Activated CD4-positive, alpha-beta T cell treated with anti-CD3 and anti-CD28 coated beads, Interleukin-2, amount 10 ng/mL, durations not matched to agents 24 days and 14 days (primary cell): ENCODE data around the gene SLX4IP. TPM values are rescaled to one million over a fixed set of nuclear protein-coding genes. Genes with fewer than 3 reads are reported as not detected.

ENCODE experiments used
- DNase-seq: peaks from one replicate; pipeline ENCODE4 v3.0.0; 2022
- H3K27ac Mint-ChIP-seq: one replicate; pipeline ENCODE4 v1.8.0; 2022; ENCODE audit warnings: mild to moderate bottlenecking, mixed read lengths
- H3K27me3 Mint-ChIP-seq: one replicate; pipeline ENCODE4 v1.8.0; 2022; ENCODE audit warnings: mixed read lengths
- H3K36me3 Mint-ChIP-seq: one replicate; pipeline ENCODE4 v1.8.0; 2022; ENCODE audit warnings: low read depth, mild to moderate bottlenecking, mixed read lengths
- H3K4me1 Mint-ChIP-seq: one replicate; pipeline ENCODE4 v1.8.0; 2021; ENCODE audit warnings: mixed read lengths
- H3K4me3 Mint-ChIP-seq: one replicate; pipeline ENCODE4 v1.8.0; 2022; ENCODE audit warnings: mild to moderate bottlenecking, moderate library complexity, mixed read lengths
- H3K9me3 Mint-ChIP-seq: one replicate; pipeline ENCODE4 v1.8.0; 2021; ENCODE audit warnings: mixed read lengths
- intact Hi-C: fragments of 100-400 bp; cut with micrococcal nuclease; formaldehyde crosslinking; loops from one replicate; pipeline ENCODE4 v1.15.1; 2023
- total RNA-seq: library from RNA; stranded (reverse); gene quantifications from 2 replicates; pipeline ENCODE4 v1.2.3, GENCODE V29; 2022

The SLX4IP gene
- total RNA-seq, 1 donor from 2014 or later: 6.6 TPM

GRCh38 chr20:10478930-10479329 lies 43.8 kb downstream of the SLX4IP start:
- Mint-ChIP-seq H3K36me3 (peaks cover 3% of the 10 kb centered on the region), H3K4me3 (no peak overlapping the region), H3K27ac (no peak overlapping the region), H3K27me3 (no peaks in the 10 kb centered on the region), H3K4me1 (peaks cover 5% of the 10 kb centered on the region), H3K9me3 (no peaks in the 10 kb centered on the region)
- DNase-seq: no peak
- intact Hi-C loops: loop anchor here (5.0 kb wide), 1 partner anchor 33 kb away; no protein-coding TSS in a partner anchor

GRCh38 chr20:10481676-10482075 lies 46.6 kb downstream of the SLX4IP start:
- intact Hi-C loops: no loop called here
- Mint-ChIP-seq H3K36me3 (peaks cover 1% of the 10 kb centered on the region), H3K27me3 (no peaks in the 10 kb centered on the region), H3K4me3 (no peak overlapping the region), H3K4me1 (no peaks in the 10 kb centered on the region), H3K27ac (no peak overlapping the region), H3K9me3 (no peaks in the 10 kb centered on the region)
- no peak for DNase-seq

- Mint-ChIP-seq H3K4me1 (no peaks in the 10 kb centered on the region), H3K4me3 (no peak overlapping the region), H3K27ac (no peak overlapping the region), H3K27me3 (no peaks in the 10 kb centered on the region), H3K9me3 (no peaks in the 10 kb centered on the region), H3K36me3 (peaks cover under 1% of the 10 kb centered on the region)
- no peak for DNase-seq
- intact Hi-C loops: no loop called here
Observed at GRCh38 chr20:10483691-10484090, 48.6 kb downstream of the SLX4IP start.

GRCh38 chr20:10487142-10488136 lies 52.3 kb downstream of the SLX4IP start:
- no peak for DNase-seq
- Mint-ChIP-seq H3K4me1 (peaks cover 12% of the 10 kb centered on the region), H3K27ac (no peak overlapping the region), H3K4me3 (no peak overlapping the region), H3K9me3 (no peaks in the 10 kb centered on the region), H3K27me3 (no peaks in the 10 kb centered on the region), H3K36me3 (no peaks in the 10 kb centered on the region)
- intact Hi-C loops: no loop called here

GRCh38 chr20:10488534-10488933 lies 53.4 kb downstream of the SLX4IP start:
- Mint-ChIP-seq H3K9me3 (peaks cover 3% of the 10 kb centered on the region), H3K4me1 (peaks cover 12% of the 10 kb centered on the region), H3K27ac (no peak overlapping the region), H3K36me3 (no peaks in the 10 kb centered on the region), H3K27me3 (no peaks in the 10 kb centered on the region), H3K4me3 (no peak overlapping the region)
- intact Hi-C loops: no loop called here
- DNase-seq: no peak

- no peak overlapping the region for H3K4me3 Mint-ChIP-seq
Observed at GRCh38 chr20:10489853-10490252, 54.7 kb downstream of the SLX4IP start.

GRCh38 chr20:10490257-10490656 lies 55.2 kb downstream of the SLX4IP start:
- Mint-ChIP-seq H3K36me3 (no peaks in the 10 kb centered on the region), H3K4me1 (peaks cover 17% of the 10 kb centered on the region), H3K4me3 (no peak overlapping the region), H3K9me3 (peaks cover 3% of the 10 kb centered on the region), H3K27me3 (no peaks in the 10 kb centered on the region), H3K27ac (peak overlapping the region; percentile 2)
- intact Hi-C loops: no loop called here
- no peak for DNase-seq

More at GRCh38 chr20:10489853-10490252, 54.7 kb downstream of the SLX4IP start:
- Mint-ChIP-seq H3K4me1 (peaks cover 15% of the 10 kb centered on the region), H3K36me3 (no peaks in the 10 kb centered on the region), H3K27me3 (no peaks in the 10 kb centered on the region), H3K9me3 (peaks cover 3% of the 10 kb centered on the region), H3K27ac (no peak overlapping the region)
- no peak for DNase-seq
- intact Hi-C loops: no loop called here

GRCh38 chr20:10490706-10491105 lies 55.6 kb downstream of the SLX4IP start:
- intact Hi-C loops: no loop called here
- Mint-ChIP-seq H3K4me3 (no peak overlapping the region), H3K4me1 (peaks cover 18% of the 10 kb centered on the region), H3K36me3 (no peaks in the 10 kb centered on the region), H3K27me3 (no peaks in the 10 kb centered on the region), H3K9me3 (peaks cover 3% of the 10 kb centered on the region), H3K27ac (no peak overlapping the region)
- no peak for DNase-seq

GRCh38 chr20:10492065-10492464 lies 57.0 kb downstream of the SLX4IP start:
- H3K4me3 Mint-ChIP-seq: no peak overlapping the region
- no peaks in the 10 kb centered on the region for H3K27me3 Mint-ChIP-seq
- peak; percentile 37 for DNase-seq
- intact Hi-C loops: no loop called here
- peaks cover 20% of the 10 kb centered on the region for H3K4me1 Mint-ChIP-seq
- H3K36me3 Mint-ChIP-seq: no peaks in the 10 kb centered on the region
- peaks cover 3% of the 10 kb centered on the region for H3K9me3 Mint-ChIP-seq
- H3K27ac Mint-ChIP-seq: no peak overlapping the region

- intact Hi-C loops: no loop called here
- Mint-ChIP-seq H3K36me3 (no peaks in the 10 kb centered on the region), H3K9me3 (peaks cover 3% of the 10 kb centered on the region), H3K27ac (no peak overlapping the region), H3K4me1 (peaks cover 22% of the 10 kb centered on the region), H3K27me3 (no peaks in the 10 kb centered on the region), H3K4me3 (no peak overlapping the region)
- no peak for DNase-seq
Observed at GRCh38 chr20:10492844-10493243, 57.7 kb downstream of the SLX4IP start.

GRCh38 chr20:10495173-10495572 lies 60.1 kb downstream of the SLX4IP start:
- intact Hi-C loops: no loop called here
- H3K27me3 Mint-ChIP-seq: no peaks in the 10 kb centered on the region
- no peaks in the 10 kb centered on the region for H3K36me3 Mint-ChIP-seq
- H3K4me1 Mint-ChIP-seq: peaks cover 19% of the 10 kb centered on the region
- no peak overlapping the region for H3K27ac Mint-ChIP-seq
- no peak overlapping the region for H3K4me3 Mint-ChIP-seq
- DNase-seq: no peak
- peaks cover 3% of the 10 kb centered on the region for H3K9me3 Mint-ChIP-seq

- Mint-ChIP-seq H3K27ac (no peak overlapping the region), H3K9me3 (peaks cover 3% of the 10 kb centered on the region), H3K27me3 (no peaks in the 10 kb centered on the region), H3K36me3 (no peaks in the 10 kb centered on the region), H3K4me3 (no peak overlapping the region), H3K4me1 (peaks cover 20% of the 10 kb centered on the region)
- intact Hi-C loops: no loop called here
- no peak for DNase-seq
Observed at GRCh38 chr20:10496465-10496864, 61.4 kb downstream of the SLX4IP start.

GRCh38 chr20:10497283-10497682 lies 62.2 kb downstream of the SLX4IP start:
- Mint-ChIP-seq H3K27me3 (no peaks in the 10 kb centered on the region), H3K4me3 (no peak overlapping the region), H3K27ac (no peak overlapping the region), H3K9me3 (peaks cover 3% of the 10 kb centered on the region), H3K4me1 (peaks cover 29% of the 10 kb centered on the region), H3K36me3 (no peaks in the 10 kb centered on the region)
- intact Hi-C loops: no loop called here
- no peak for DNase-seq

- Mint-ChIP-seq H3K4me1 (peaks cover 33% of the 10 kb centered on the region), H3K9me3 (peaks cover 3% of the 10 kb centered on the region), H3K36me3 (no peaks in the 10 kb centered on the region), H3K27ac (no peak overlapping the region), H3K27me3 (no peaks in the 10 kb centered on the region), H3K4me3 (no peak overlapping the region)
- intact Hi-C loops: no loop called here
- DNase-seq: no peak
Observed at GRCh38 chr20:10497791-10498190, 62.7 kb downstream of the SLX4IP start.
